ENCODE results near the gene CACNA1B.
"Not testable (repeated sequence)": the region's sequence is repeated elsewhere in the genome, so short reads cannot be mapped to it uniquely, and the experiment has no call there.

GRCh38 chr9:138132946-138133705, 255.5 kb downstream of the CACNA1B start:
- TF ChIP-seq CTCF (IDR thresholded peaks at IDR 0.05; ENCODE audit: low read length); EZH2 (optimal IDR thresholded peaks at IDR 0.05; ENCODE audit: low read depth, low read length); EZH2phosphoT487 (IDR thresholded peaks at IDR 0.05; ENCODE audit: low read length): not testable (repeated sequence)
